Measurements from ENCODE around the gene LMO7.

GRCh38 chr13:75766636-75767035 is 130.5 kb downstream of the LMO7 start:
- TF ChIP-seq CTCF (IDR thresholded peaks at IDR 0.05): no peak
- TF ChIP-seq POLR2A (IDR thresholded peaks at IDR 0.05): no peak

Data from testis (tissue), 2 donors.